Dendritic cell treated with granulocyte-macrophage colony-stimulating factor and Interleukin-4, amounts not matched to agents 40 ng/mL and 50 ng/mL, for 4 days (primary cell): ENCODE measurements around the gene FBRSL1.
"Not testable (repeated sequence)": the region's sequence is repeated elsewhere in the genome, so short reads cannot be mapped to it uniquely, and the experiment has no call there.

Experiments
- H3K27ac Mint-ChIP-seq: one replicate; pipeline ENCODE4 v1.8.0; 2022; ENCODE audit warnings: mild to moderate bottlenecking, mixed read lengths
- H3K27me3 Mint-ChIP-seq: one replicate; pipeline ENCODE4 v1.8.0; 2022; ENCODE audit warnings: mild to moderate bottlenecking, mixed read lengths
- H3K36me3 Mint-ChIP-seq: one replicate; pipeline ENCODE4 v1.8.0; 2022; ENCODE audit warnings: low read depth, mixed read lengths
- H3K4me1 Mint-ChIP-seq: one replicate; pipeline ENCODE4 v1.8.0; 2022; ENCODE audit warnings: low read depth, mixed read lengths
- H3K4me3 Mint-ChIP-seq: one replicate; pipeline ENCODE4 v1.8.0; 2022; ENCODE audit warnings: mild to moderate bottlenecking, moderate library complexity, mixed read lengths
- H3K9me3 Mint-ChIP-seq: one replicate; pipeline ENCODE4 v1.8.0; 2022; ENCODE audit warnings: mixed read lengths
- intact Hi-C: fragments of 100-400 bp; cut with micrococcal nuclease; formaldehyde crosslinking; loops from one replicate; pipeline ENCODE4 v1.15.0; 2022

Gene FBRSL1

DNA sequence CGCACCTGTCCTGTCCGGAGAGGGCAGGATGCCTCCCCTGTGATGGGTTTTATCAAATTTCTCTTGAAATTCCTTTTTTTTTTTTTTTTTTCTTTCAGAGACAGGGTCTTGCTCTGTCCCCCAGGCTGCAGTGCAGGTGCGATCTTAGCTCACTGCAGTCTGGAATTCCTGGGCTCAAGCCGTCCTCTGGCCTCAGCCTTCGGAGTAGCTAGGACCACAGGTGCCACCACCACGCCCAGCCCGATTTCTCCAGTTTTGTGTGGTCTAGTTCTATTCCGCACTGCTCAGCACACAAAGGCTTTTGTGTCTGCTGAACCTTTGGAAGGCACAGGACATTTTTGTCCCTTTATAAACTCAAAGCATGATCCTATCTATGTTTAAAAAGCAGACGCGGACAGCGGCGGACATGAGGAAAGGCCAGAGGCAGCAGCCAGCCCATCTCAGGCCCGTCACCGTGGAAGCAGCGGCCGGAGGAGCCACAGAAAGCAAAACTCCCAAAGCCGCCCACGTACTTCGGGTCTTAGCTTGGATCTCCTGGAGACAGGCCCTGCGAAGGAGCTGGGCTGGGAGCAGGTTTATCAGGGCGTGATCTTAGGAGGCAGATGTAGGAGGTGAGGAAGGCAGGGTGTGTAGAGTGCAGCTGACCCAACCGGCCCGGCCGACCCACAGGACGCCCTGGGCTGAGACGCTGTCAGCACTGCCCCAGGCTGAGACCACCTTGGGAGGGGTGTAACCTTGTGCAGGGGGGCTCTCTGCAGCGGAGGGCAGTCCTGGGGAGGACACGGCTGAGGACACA lies 30.9 kb upstream of the FBRSL1 start:
- Mint-ChIP-seq H3K4me1 (peaks cover 5% of the 10 kb centered on the region), H3K4me3 (no peak overlapping the region), H3K27me3 (peaks cover 48% of the 10 kb centered on the region), H3K27ac (no peak overlapping the region), H3K9me3 (no peaks in the 10 kb centered on the region), H3K36me3 (no peaks in the 10 kb centered on the region)
- intact Hi-C loops = no loop called here

DNA sequence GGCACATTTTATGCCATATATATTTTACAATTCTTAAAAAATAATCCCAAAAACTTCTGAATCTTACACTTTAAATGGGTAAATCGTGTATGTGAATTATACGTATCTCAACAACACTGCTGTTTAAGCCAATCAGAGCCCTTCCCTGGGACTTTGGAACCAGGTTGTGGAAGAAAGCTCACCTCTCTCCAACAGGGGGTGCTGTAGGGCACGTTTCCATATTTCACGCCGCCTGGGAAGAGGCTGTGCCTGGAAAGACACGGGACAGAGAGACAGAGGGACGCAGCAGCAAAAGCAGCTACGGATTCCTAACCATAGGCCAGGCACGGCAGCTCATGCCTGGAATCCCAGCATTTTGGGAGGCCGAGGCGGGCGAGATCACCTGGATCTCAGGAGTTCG lies 29.4 kb upstream of the FBRSL1 start:
- Mint-ChIP-seq H3K9me3 (no peaks in the 10 kb centered on the region), H3K4me1 (peaks cover 5% of the 10 kb centered on the region), H3K27ac (no peak overlapping the region), H3K27me3 (peaks cover 41% of the 10 kb centered on the region), H3K4me3 (no peak overlapping the region), H3K36me3 (no peaks in the 10 kb centered on the region)
- intact Hi-C loops = loop anchor here (2.0 kb wide), 1 partner anchor 64 kb away; no protein-coding TSS in a partner anchor

DNA sequence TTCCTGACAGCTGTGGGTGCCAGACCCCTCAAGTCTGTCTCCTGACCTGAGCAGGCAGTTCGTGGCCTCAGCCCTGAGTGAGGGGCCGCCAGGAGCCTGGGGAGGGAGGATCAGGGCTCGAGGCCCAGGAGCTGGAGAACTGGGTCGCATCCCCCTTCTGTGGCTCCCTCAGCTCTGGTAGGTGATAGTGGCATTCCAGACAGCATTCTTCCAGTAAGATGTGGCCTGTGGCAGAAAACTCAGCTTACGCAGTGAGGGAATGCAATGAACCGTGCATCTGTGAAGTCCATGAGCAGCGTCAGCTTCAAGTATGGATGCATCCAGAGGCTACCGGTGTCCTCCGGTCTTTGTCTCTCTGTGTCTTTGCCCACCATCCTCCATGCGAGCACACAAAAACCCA lies 28.4 kb upstream of the FBRSL1 start:
- Mint-ChIP-seq H3K27ac (no peak overlapping the region), H3K4me3 (no peak overlapping the region)
- intact Hi-C loops = loop anchor here (2.0 kb wide), 1 partner anchor 63 kb away; no protein-coding TSS in a partner anchor

DNA sequence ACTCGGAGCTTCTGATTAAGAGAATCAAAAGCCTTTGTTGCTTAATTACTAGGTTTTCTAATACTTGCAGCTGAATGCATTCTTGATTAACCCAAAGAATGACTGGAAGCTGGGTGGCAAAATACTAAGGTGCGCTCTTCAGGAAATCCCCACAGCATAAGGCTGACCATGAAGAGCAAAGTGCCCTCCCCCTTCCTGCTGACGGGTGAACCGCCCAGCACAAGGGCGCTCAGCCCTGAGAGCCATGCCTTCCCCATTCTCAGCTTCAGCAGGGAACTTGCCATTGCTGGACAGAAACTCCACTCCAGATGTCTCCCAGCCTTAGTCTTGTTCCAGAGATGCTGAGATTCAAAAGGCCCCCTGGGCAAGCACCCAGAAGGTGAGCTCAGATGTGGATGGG lies 27.2 kb upstream of the FBRSL1 start:
- Mint-ChIP-seq H3K4me1 (peaks cover 5% of the 10 kb centered on the region), H3K36me3 (no peaks in the 10 kb centered on the region), H3K4me3 (no peak overlapping the region), H3K27ac (no peak overlapping the region), H3K27me3 (peaks cover 31% of the 10 kb centered on the region), H3K9me3 (no peaks in the 10 kb centered on the region)
- intact Hi-C loops = no loop called here

More for the DNA sequence above, 28.4 kb upstream of the FBRSL1 start:
- Mint-ChIP-seq H3K4me1 (peaks cover 5% of the 10 kb centered on the region), H3K27me3 (peaks cover 36% of the 10 kb centered on the region), H3K9me3 (no peaks in the 10 kb centered on the region), H3K36me3 (no peaks in the 10 kb centered on the region)

DNA sequence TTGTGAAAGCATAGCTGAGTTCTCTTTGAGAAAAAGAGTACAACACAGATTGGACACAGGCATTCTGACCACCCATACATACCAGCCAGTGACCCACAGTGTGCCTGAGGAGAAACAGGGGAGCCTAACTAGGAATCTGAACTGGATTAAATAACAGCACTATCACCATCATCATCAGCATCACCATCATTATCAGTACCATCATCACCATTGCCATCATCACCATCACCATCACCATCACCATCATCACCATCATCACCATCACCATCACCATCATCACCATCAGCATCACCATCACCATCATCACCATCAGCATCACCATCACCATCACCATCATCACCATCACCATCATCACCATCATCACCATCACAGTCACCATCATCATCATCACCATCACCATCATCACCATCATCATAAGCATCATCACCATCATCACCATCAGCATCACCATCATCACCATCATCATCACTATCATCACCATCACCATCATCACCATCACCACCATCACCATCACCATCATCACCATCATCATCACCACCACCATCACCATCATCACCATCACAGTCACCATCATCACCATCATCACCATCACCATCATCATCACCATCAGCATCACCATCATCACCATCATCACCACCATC lies 26.5 kb upstream of the FBRSL1 start:
- H3K4me1 Mint-ChIP-seq, H3K36me3 Mint-ChIP-seq, H3K9me3 Mint-ChIP-seq, intact Hi-C loops, H3K27ac Mint-ChIP-seq, H3K4me3 Mint-ChIP-seq: not testable (repeated sequence)
- peaks cover 30% of the 10 kb centered on the region for H3K27me3 Mint-ChIP-seq

DNA sequence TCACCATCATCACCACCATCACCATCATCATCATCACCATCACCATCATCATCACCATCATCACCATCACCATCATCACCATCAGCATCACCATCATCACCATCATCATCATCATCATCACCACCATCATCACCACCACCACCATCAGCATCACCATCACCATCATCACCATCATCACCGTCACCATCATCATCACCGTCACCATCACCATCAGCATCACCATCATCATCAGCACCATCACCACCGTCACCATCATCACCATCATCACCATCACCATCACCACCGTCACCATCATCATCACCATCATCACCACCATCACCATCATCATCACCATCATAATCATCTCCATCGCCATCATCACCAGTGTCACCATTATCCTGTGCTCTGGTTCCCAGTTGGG lies 25.6 kb upstream of the FBRSL1 start:
- H3K4me3 Mint-ChIP-seq, H3K27ac Mint-ChIP-seq, H3K36me3 Mint-ChIP-seq, intact Hi-C loops, H3K9me3 Mint-ChIP-seq, H3K4me1 Mint-ChIP-seq: not testable (repeated sequence)
- H3K27me3 Mint-ChIP-seq = peaks cover 28% of the 10 kb centered on the region

DNA sequence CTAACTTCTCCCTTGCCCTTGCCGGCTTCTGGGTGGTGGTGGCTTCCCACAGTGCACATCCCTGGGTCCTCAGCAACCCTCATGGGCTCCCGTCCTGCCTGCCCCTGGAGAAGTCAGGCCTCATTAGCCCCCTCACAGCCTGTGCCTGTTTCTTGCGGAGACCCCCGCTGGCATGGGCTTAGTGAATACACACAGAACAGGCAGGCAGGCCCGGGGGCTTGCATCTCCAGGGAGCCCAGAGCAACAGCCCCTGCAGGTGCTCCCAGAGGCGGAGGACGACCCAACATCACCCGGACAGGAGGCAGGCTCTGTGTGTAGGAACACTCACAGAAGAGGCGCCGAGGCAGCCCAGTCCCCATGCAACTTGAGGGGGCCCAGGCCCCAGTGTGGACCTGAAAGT lies 25.1 kb upstream of the FBRSL1 start:
- Mint-ChIP-seq H3K27ac (no peak overlapping the region), H3K4me1 (peaks cover 15% of the 10 kb centered on the region)

DNA sequence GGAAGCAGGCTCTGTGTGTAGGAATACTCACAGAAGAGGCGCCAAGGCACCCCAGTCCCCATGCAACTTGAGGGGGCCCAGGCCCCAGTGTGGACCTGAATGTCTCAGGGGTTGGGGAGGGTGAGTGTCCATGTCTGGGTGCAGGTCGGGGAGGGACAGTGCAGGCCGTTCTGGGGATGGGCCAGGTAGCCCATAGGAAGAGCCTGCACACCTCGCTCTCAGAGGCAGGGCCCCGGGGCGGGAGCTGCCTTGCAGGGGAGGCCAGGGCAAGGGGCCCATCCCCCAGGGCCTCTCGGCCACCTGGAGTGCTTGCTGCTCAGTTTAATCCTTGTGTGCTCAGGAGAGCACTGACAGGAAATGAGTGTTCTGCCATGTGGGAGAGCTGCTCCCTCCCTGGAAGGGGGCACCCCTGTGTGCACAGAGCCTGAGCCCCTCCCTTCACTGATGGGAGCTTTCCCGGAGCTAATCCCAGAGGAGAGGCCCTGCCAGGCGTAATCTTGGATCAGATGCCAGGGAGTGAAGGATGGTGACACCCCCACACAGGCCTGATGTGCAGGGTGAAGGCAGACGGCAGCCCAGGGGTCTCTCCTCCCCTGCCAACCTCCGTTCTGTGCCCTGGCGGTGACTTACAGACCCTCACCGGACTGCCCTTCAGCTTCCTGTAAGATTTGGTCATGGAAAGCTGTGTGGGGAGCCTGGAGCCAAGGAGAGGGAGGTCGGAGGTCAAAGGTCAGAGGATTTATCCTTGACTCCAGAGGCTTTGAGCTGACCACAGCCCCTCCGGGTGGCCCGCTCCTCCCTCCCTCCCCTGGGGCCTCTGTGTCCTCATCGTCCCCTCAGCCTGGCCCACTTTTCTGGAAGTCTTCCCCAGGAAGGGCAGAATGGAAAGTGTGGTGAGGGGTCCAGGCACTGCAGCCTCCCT lies 24.4 kb upstream of the FBRSL1 start:
- intact Hi-C loops = loop anchor here (5.0 kb wide), 1 partner anchor 33 kb away; no protein-coding TSS in a partner anchor
- H3K9me3 Mint-ChIP-seq = no peaks in the 10 kb centered on the region
- no peaks in the 10 kb centered on the region for H3K36me3 Mint-ChIP-seq

More for the DNA sequence above, 25.1 kb upstream of the FBRSL1 start:
- Mint-ChIP-seq H3K27me3 (peaks cover 31% of the 10 kb centered on the region), H3K36me3 (no peaks in the 10 kb centered on the region), H3K9me3 (no peaks in the 10 kb centered on the region), H3K4me3 (no peak overlapping the region)
- intact Hi-C loops = loop anchor here (5.0 kb wide), 1 partner anchor 33 kb away; no protein-coding TSS in a partner anchor

DNA sequence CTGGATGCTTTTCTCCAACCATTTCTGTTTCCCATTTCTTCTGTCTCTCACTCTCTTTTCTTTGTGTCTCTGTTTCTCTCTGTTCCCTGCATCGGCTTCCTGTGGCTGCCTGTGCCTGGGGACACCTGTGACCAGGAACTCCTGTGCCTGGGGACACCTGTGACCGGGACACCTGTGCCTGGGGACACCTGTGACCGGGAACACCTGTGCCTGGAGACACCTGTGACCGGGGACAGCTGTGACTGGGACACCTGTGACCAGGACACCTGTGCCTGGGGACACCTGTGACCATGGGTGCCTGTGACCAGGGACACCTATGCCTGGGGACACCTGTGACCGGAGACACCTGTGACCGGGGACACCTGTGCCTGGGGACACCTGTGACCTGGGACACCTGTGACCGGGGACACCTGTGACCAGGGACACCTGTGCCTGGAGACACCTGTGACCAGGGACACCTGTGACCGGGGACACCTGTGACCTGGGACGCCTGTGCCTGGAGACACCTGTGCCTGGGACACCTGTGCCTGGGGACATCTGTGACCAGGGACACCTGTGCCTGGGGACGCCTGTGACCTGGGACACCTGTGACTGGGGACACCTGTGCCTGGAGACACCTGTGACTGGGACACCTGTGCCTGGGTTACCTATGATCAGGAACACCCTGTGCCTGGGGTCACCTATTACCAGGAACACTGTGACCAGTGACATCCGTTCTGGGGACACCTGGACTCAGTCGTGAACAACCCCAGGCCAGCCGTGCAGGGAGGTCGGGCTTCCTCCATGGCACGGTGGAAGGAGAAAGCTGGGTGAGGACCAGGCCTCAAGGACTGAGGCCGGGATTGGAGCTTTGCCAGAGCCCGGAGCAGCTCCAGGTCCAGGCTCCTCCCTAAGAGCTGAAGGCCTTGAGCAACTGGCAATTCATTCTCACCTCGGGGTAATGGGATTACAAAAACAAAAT lies 23.4 kb upstream of the FBRSL1 start:
- H3K4me1 Mint-ChIP-seq = peaks cover 29% of the 10 kb centered on the region
- no peaks in the 10 kb centered on the region for H3K36me3 Mint-ChIP-seq
- no peak overlapping the region for H3K27ac Mint-ChIP-seq
- H3K4me3 Mint-ChIP-seq = no peak overlapping the region
- no peaks in the 10 kb centered on the region for H3K9me3 Mint-ChIP-seq
- intact Hi-C loops = loop anchor here (5.0 kb wide), 1 partner anchor 34 kb away; no protein-coding TSS in a partner anchor
- peaks cover 35% of the 10 kb centered on the region for H3K27me3 Mint-ChIP-seq

More for the DNA sequence above, 24.4 kb upstream of the FBRSL1 start:
- Mint-ChIP-seq H3K27ac (no peak overlapping the region), H3K4me1 (peaks cover 20% of the 10 kb centered on the region), H3K4me3 (no peak overlapping the region), H3K27me3 (peaks cover 36% of the 10 kb centered on the region)

DNA sequence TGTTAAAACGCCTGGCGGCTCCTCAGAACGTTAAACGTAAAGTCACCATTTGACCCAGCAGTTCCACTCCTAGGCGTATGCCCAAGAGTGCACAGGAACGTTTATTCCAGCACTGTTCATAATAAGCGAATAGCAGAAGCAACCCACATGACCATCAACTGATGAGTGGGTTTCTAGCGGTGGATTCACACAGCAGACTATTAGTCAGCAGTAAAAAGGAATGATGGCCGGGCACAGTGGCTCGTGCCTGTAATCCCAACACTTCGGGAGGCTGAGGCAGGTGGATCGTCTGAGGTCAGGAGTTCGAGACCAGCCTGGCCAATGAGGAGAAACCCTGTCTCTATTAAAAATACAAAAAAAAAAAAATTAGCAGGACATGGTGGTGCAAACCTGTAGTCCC lies 22.4 kb upstream of the FBRSL1 start:
- no peaks in the 10 kb centered on the region for H3K36me3 Mint-ChIP-seq
- H3K9me3 Mint-ChIP-seq = no peaks in the 10 kb centered on the region
- peaks cover 35% of the 10 kb centered on the region for H3K27me3 Mint-ChIP-seq
- peaks cover 28% of the 10 kb centered on the region for H3K4me1 Mint-ChIP-seq
- peak overlapping the region; percentile 36 for H3K27ac Mint-ChIP-seq
- intact Hi-C loops = loop anchor here (5.0 kb wide), 1 partner anchor 35 kb away; no protein-coding TSS in a partner anchor
- H3K4me3 Mint-ChIP-seq = no peak overlapping the region

DNA sequence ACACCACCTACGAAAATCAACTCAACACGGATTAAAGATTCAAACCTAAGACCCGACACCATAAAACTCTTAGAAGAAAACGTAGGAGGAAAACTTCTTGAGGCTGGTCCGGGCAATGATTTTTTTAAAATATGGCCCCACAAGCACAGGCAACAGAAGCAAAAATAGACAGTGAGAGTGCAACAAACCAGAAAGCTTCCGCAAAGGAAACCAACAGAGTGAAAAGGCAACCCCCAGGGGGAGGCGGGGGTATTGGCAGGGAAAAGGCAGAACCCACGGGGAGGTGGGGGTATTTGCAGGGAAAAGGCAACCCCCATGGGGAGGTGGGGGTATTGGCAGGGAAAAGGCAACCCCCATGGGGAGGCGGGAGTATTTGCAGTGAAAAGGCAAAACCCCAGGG lies 20.5 kb upstream of the FBRSL1 start:
- Mint-ChIP-seq H3K4me1 (peaks cover 28% of the 10 kb centered on the region), H3K27ac (peak overlapping the region; percentile 46), H3K9me3 (no peaks in the 10 kb centered on the region), H3K27me3 (peaks cover 36% of the 10 kb centered on the region), H3K4me3 (no peak overlapping the region), H3K36me3 (no peaks in the 10 kb centered on the region)
- intact Hi-C loops = loop anchor here (5.0 kb wide), 1 partner anchor 37 kb away; no protein-coding TSS in a partner anchor

DNA sequence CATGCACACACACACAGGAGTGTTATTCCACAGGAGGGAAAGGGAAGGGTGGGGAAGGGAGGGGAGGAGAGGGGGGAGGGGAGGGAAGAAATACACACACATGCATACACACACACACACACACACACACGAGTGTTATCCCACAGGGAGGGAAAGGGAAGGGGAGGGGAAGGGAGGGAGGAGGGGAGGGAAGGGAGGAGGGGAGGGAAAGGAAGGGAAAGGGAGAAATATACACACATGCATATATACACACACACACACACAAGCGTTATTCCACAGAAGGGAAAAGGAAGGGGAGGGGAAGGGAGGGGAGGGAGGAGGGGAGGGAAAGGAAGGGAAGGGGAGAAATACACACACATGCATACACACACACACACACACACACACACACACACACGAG lies 19.6 kb upstream of the FBRSL1 start:
- peaks cover 29% of the 10 kb centered on the region for H3K4me1 Mint-ChIP-seq
- H3K27ac Mint-ChIP-seq = no peak overlapping the region

More for the DNA sequence above, 19.6 kb upstream of the FBRSL1 start:
- no peaks in the 10 kb centered on the region for H3K9me3 Mint-ChIP-seq
- no peak overlapping the region for H3K4me3 Mint-ChIP-seq
- intact Hi-C loops = no loop called here
- peaks cover 30% of the 10 kb centered on the region for H3K27me3 Mint-ChIP-seq
- no peaks in the 10 kb centered on the region for H3K36me3 Mint-ChIP-seq
